ENCODE measurements around the gene PRR5L. TPM values are rescaled to one million over a fixed set of nuclear protein-coding genes. Genes with fewer than 3 reads are reported as not detected.

PRR5L gene
- total RNA-seq, 4 donors from 2014 or later: 1.1 to 3.4 (median 1.7) TPM

- TF ChIP-seq CTCF (IDR thresholded peaks at IDR 0.05) (no peak), POLR2A (IDR thresholded peaks at IDR 0.05) (no peak)
- DNase-seq (ENCODE audit: low spot score in 2 of 2): no peak
- intact Hi-C loops (cut with DNase I; ENCODE audit: low total_unique reads): no loop called here
- H3K4me3 ChIP-seq (ENCODE audit: low read depth, poor library complexity, severe bottlenecking): no peak overlapping the region
- 72% methylated on average over 4 of the region's 4 CpGs for WGBS, 2 donors
Measured at GRCh38 chr11:36360826-36361415, 64.8 kb downstream of the PRR5L start.

GRCh38 chr11:36361472-36361871 is 65.4 kb downstream of the PRR5L start:
- intact Hi-C loops (cut with DNase I; ENCODE audit: low total_unique reads): no loop called here
- no peak overlapping the region for H3K4me3 ChIP-seq (ENCODE audit: low read depth, poor library complexity, severe bottlenecking)
- DNase-seq (ENCODE audit: low spot score in 2 of 2): no peak
- TF ChIP-seq CTCF (IDR thresholded peaks at IDR 0.05): no peak
- TF ChIP-seq POLR2A (IDR thresholded peaks at IDR 0.05): no peak
- WGBS, 2 donors: 27 to 42% methylated on average over 1 of the region's 1 CpG

DNA sequence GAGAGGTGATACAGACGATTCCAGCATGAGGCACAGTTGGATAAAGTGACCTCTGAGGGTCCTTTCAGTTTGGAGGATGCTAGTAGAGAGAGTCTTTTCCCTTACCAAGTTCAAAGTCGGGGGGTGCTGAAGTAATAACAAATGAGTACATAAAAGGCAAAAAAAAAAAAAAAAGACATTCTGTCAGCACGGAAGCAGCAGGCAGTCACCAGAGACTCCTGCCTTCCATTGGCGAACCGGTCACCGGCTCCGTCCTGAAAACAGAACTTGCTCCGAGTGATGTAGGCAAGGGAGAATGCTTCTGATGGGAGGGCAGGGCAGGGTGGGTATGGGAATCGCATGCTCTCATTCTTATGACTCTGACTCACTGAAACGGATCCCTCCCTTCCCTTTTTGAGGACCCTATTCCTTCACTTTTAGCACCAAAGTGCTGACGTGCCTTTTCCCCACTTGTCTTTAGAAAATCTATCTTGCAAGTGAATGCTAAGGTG is 65.9 kb downstream of the PRR5L start:
- H3K4me3 ChIP-seq (ENCODE audit: low read depth, poor library complexity, severe bottlenecking): no peak overlapping the region
- peak in 1 of 2 donors; percentile 39 for DNase-seq (ENCODE audit: low spot score in 2 of 2)
- no peak for TF ChIP-seq CTCF (IDR thresholded peaks at IDR 0.05)
- TF ChIP-seq POLR2A (IDR thresholded peaks at IDR 0.05): no peak
- intact Hi-C loops (cut with DNase I; ENCODE audit: low total_unique reads): no loop called here
- 18 to 26% methylated on average over 11 of the region's 11 CpGs for WGBS, 2 donors

GRCh38 chr11:36362902-36363301 is 66.8 kb downstream of the PRR5L start:
- no peak for DNase-seq (ENCODE audit: low spot score in 2 of 2)
- intact Hi-C loops (cut with DNase I; ENCODE audit: low total_unique reads): no loop called here
- WGBS, 2 donors: 71 to 87% methylated on average over 4 of the region's 4 CpGs
- no peak overlapping the region for H3K4me3 ChIP-seq (ENCODE audit: low read depth, poor library complexity, severe bottlenecking)
- no peak for TF ChIP-seq CTCF (IDR thresholded peaks at IDR 0.05)

DNA sequence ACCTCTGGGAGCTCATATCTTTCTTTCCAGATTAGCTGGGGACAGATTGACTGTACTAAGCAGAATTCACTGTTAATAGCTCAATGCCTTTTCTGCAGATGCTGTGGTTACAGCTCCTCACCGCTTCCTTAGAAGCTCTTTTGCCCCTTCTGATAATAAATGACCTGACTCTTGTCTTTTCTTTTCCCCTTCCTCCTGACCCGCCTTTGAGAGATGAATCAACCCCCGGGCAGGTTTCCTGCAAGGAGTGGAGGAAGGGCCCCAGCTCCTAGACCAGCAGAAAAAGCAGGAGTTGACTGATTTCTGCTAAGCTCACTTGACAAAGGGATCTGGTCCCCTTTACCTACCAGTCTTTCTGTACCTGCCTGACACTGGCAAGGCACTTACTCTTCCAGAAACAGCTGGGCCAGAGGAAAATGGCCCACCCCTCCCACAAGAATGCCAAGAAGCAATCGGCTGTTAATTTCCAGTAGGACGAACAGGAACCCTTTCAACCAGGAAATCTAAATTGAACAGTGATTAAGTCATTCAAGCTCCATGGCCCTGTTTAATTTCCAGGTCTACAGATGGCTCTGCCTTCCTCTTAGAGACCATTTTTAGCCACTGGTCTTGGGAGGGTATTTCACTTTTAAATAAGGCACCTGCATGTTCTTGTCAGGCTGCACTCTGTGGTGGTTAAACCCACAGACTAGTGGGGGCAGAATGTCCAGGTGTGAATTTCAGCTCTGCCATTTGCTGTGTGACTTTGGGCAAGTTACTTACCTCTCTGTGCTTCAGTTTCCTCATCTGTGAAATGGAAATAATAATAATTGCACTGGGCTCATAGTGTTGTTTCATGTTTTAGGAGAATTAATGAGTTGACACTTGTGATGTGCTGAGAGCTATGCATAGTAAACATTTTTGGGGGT is 67.5 kb downstream of the PRR5L start:
- DNase-seq (ENCODE audit: low spot score in 2 of 2): no peak
- no peak for TF ChIP-seq CTCF (IDR thresholded peaks at IDR 0.05)
- TF ChIP-seq POLR2A (IDR thresholded peaks at IDR 0.05): no peak
- no peak overlapping the region for H3K4me3 ChIP-seq (ENCODE audit: low read depth, poor library complexity, severe bottlenecking)
- intact Hi-C loops (cut with DNase I; ENCODE audit: low total_unique reads): no loop called here
- WGBS, 2 donors: 65 to 77% methylated on average over 5 of the region's 5 CpGs
